HG03521 (cell line): ENCODE data around the gene PRDM12.
"Not testable (repeated sequence)": the region's sequence is repeated elsewhere in the genome, so short reads cannot be mapped to it uniquely, and the experiment has no call there.

Source experiments
- ATAC-seq: cut with Tn5 transposase; IDR thresholded peaks from one replicate; pipeline ENCODE4 v1.9.1; 2021; ENCODE audit warnings: mild to moderate bottlenecking, moderate library complexity; ENCODE audit not compliant: unreplicated experiment

The PRDM12 gene

GRCh38 chr9:130663258-130663976 is 977 bp upstream of the PRDM12 start:
- no peak for ATAC-seq

GRCh38 chr9:130663977-130664250 is 480 bp upstream of the PRDM12 start:
- no peak for ATAC-seq

DNA sequence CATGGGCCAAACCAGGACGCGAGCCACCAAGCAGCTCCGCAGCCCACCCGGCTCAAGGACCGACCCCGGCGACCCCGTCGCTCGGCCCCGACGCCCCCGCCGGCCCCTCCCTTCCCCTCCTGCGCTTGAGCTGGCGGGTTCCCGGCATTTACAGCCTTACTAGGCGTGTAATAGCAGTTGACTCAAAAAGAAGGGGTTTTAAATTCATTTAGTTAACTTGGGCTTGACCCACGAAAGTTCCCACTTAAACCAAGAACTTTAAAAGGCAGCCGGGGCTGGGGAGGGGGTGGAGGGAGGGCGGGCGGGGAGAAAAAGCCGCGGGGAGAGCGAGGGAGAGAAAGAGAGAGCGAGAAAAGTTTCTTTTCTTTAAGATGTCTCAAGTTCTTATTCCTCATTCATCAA is 636 bp downstream of the PRDM12 start:
- ATAC-seq, result no peak

DNA sequence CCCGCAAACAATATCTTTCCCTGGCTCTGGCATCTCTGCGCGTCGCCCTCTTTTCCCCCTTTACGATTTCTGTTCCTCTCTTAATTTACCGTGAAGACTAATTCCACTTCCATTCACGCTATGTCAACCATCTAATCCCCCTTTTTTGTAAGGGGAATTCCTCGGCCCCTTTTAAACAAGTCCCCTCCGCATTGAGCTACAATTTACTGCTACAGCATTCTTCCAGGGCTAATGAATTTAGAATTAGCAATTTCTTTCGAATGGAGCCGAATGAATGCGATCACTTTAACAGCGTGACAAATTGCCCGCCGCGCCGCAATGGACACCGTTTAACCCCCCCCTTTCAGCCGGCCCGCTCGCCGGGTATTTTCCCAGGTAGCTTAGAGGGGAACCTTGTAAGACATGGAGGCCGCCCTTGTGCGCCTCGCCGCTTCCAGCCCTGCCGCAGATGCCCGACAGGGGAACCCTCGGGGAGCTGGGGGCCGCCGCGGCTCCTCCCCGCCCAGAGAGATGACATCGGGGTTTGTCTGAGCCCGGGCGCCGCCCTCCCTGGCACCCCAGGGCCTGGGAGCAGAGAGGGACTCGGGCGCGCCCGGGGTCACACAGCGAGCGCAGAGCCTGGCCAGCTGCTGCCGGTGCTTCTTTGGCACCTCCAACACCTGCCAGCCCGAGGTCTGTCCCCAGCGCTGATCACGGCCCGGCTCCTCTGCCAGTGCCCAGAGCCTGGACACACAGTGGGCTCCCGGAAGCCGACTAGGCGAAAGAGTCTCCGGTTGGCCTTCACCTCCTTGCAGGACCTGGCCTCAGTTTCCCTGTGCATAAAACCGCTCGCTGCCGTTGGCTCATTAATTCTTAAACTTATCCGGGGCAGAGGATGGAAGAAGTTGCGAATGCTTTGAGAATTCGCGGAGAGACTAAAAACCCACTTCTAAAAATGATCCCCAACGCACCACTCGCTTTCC is 1.3 kb downstream of the PRDM12 start:
- no peak for ATAC-seq

DNA sequence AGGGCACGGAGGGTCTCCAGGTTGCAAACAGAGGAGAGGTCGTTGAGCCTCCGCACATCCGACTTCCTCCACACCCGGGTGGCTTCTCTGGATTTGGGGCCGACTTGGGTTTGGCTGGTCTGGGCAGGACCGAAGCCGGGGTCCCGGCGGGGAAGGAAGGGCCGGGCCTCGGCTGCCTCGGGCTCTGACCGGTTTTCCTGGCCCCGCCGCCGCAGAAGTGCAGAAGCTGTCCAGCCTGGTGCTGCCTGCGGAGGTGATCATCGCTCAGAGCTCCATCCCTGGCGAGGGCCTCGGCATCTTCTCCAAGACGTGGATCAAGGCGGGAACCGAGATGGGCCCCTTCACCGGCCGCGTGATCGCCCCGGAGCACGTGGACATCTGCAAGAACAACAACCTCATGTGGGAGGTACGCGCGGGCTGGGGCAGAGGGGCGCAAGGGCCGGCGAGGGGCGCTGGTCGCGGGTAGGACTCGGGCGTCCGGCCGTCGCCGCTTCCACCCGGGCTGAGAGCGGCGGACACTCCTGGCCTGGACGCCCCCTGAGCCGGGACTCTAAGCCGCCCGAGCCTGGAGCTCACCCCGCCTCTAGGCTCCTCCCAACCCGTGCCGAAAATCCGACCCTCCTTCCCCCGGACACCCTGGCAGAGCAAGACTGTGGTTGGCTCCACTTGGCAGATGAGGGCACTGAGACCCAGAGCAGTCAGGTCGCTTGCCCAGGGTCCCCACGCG is 2.2 kb downstream of the PRDM12 start:
- ATAC-seq, result no peak

- no peak for ATAC-seq
Observed at GRCh38 chr9:130667120-130667435, 2.7 kb downstream of the PRDM12 start.

- no peak for ATAC-seq
Observed at GRCh38 chr9:130668196-130668595, 3.8 kb downstream of the PRDM12 start.

DNA sequence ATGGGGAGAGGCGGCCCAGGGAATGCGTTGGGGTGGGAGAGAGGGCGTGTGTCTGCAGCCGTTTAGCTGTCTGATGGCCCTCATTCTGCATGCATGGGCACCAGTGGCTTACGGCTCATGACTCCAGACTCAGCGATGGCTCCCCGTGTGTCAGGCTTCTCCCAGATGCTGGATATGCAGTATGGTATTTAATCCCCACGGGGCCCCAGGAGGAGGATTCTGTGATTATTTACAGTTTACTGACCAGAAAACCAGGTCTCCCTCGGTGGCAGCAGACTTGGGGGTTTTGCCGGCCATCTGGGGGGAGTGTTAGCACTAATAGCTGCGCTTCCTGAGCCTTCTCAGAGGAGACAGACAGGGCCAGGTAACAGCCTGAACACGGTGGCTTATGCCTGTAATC is 4.3 kb downstream of the PRDM12 start:
- ATAC-seq, result no peak

- no peak for ATAC-seq
Observed at GRCh38 chr9:130669965-130670364, 5.6 kb downstream of the PRDM12 start.

- no peak for ATAC-seq
Observed at GRCh38 chr9:130670644-130671043, 6.2 kb downstream of the PRDM12 start.

DNA sequence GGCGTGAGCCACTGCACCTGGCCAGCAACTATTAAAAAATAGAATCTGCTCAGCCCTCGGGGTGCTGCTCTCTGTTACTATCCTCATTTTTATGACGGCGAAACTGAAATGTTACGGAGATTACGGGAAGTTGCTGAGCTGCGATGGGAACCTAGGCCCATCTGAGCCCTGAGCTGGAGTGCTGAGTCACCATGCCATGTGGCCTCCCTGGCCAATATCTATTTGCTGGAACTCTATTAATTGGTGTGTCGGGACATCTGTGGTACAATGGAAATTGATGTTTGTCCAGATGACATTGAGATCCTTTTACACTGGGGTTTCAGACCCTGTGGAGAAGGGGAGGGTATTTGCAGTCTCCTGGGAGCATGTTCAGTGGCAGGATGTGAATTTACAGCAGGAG is 8.1 kb downstream of the PRDM12 start:
- ATAC-seq, result no peak

- ATAC-seq, result no peak
Observed at GRCh38 chr9:130672933-130673615, 8.7 kb downstream of the PRDM12 start.

DNA sequence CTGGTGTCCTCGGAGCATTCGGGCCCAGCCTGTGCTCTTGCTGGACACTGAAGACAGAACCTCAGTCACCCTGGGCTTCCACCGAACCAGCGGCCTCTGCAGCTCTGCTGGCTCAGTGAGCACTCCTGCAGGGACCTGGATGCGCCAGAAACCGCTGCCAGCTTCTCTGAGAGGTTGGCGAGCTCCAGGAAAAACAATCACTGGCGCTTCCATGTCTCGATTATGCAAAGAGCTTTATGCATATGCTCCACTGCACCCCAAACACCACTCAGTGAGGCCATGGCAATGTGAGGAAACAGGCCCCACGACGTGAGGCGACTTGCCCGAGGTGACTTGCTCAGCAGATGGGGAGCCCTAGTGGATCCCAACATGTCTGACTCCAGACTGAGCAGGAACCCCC is 11.0 kb downstream of the PRDM12 start:
- no peak for ATAC-seq

- no peak for ATAC-seq
Observed at GRCh38 chr9:130677252-130677651, 12.9 kb downstream of the PRDM12 start.

DNA sequence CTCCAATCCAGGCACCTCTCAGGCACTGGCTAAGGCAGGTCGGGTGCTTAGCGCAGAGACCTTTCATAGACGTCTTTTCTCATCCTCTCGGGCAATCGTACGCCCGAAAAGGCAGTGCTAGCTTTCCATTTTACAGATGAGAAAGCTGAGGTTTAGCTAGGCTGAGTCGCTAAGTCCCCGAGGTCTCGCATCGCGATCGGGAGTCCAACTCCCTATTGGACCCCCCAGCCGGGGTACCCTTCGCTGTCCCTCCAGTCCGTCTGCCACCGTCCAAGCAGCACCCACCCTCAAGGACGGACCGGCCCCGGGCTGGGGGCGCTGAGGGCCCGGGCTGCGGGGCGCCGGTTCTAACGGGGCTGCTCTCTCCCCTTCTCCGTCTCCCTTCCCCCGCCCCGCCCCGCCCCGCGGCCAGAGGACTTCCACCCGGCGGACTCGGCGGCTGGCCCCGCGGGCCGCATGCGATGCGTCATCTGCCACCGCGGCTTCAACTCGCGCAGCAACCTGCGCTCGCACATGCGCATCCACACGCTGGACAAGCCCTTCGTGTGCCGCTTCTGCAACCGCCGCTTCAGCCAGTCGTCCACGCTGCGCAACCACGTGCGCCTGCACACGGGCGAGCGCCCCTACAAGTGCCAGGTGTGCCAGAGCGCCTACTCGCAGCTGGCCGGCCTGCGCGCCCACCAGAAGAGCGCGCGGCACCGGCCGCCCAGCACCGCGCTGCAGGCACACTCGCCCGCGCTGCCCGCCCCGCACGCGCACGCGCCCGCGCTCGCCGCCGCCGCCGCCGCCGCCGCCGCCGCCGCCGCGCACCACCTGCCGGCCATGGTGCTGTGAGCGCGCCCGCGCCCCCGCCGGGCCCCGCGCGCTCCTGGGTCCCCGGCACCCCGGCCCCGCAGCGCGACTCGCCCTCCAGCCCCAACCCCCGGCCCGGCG is 16.7 kb downstream of the PRDM12 start:
- no peak for ATAC-seq

DNA sequence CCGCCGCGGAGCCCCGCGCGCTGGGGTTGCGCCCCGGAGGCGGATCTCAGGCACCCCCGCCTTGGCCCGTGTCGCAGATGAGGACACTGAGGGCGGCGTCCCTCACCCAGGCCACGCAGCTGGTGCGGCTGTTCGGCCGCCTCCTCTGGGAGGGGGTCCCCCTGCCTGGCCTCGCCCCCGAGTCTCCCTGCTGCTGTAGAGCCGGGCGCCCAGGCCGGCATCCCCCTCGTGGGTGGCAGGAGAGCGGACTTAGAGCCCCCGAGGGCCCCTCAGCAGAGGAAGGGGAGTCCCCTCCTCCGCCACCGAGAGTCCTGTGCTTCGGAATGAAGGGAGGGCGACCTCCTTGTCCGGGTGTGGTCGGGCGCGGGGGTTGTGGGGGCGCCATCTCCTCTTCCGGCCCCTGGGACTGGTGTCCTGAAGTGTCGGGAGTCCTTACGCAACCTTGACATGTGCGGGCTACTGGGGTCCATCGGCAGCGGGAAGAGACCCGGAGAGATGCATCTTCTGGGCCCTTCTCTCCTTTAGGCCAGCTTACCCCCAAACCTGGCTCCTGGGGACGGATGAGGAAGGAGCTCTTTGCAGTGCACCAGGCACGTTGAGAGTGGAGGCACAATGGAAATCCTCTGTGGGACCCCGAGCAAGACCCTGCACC is 17.5 kb downstream of the PRDM12 start:
- ATAC-seq, result no peak

DNA sequence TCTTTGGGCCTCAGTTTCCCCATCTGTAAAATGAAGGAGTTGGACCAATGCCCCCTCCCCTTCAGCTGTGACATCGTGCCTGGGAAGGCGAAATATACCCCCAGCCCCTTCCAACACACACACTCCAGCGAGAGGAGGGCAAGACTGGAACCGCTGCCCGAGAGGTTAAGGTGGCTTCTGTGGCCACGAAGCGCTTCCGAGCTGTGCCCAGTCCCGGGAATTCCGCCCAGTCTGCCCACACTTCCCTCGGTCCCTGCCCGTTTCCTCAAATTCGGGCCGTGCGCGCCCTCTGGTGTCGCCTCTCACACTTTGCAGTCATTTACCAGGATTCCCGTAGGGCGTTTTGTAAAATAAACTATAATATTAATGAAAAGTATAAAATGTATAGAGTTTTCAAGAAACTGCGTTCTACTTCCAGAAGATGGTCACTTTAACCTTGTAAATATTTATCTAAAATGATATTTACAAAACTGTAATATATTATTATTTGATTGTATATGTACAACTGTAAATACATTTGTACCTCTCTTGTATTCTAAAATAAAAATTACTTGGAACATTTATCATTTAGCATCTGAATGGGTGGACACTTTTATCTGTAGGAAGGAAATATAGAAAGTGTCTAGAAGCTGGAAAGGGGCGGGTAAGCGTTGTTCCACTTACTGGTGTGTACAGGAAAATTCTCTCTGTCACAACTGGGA is 18.2 kb downstream of the PRDM12 start:
- no peak for ATAC-seq

DNA sequence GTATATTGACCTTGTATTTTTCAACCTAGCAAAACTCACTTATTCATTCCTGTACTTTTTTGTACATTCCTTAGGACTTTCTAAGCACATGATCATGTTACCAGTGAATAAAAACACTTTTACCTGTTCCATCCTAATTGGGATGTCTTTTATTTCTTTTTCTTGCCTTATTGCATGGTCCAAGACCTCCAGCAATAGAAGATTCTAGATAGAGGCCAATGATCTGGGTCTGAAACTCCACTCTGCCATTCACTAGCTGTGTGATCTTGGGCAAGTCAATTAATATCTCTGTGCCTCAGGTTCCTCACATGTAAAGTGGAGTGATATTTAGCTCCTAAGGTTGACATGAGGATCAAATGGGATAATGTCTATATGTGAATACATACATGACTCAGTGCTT is 20.7 kb downstream of the PRDM12 start:
- no peak for ATAC-seq

DNA sequence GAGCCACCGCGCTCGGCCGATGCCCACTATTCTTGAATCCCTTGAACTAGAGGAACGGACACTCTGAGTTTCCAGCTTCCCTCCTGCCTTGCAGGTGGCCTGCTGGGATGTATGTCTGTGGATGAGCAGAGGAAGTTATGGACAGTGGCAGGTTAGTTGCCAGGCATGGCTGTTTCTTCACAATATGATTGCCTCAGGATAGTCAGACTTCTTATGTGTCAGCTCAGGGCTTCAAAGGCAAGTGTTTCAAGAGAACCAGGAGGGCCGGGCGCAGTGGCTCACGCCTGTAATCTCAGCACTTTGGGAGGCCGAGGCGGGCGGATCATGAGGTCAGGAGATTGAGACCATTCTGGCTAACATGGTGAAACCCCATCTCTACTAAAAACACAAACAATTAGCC is 21.6 kb downstream of the PRDM12 start:
- ATAC-seq, result not testable (repeated sequence)
